Measurements from ENCODE around the gene GRID1.

GRID1 gene

GRCh38 chr10:86329896-86330680 lies 36.5 kb downstream of the GRID1 start:
- H3K79me2 ChIP-seq (ENCODE audit: control insufficient read depth, insufficient read depth, low read length), result no peaks in the 10 kb centered on the region
- no peak overlapping the region for H4K5ac ChIP-seq (ENCODE audit: low read length)
- no peak overlapping the region for H2BK120ac ChIP-seq (ENCODE audit: low read depth, low read length)
- no peaks in the 10 kb centered on the region for H3K36me3 ChIP-seq (ENCODE audit: control insufficient read depth, insufficient read depth, low read length)
- H3K4ac ChIP-seq (ENCODE audit: low read depth, low read length), result no peak overlapping the region
- no peak overlapping the region for H3K9ac ChIP-seq (ENCODE audit: low read length)
- no peak overlapping the region for H3K4me2 ChIP-seq (ENCODE audit: low read length)
- no peak overlapping the region for H3K4me3 ChIP-seq (ENCODE audit: low read length)
- no peak overlapping the region for H4K8ac ChIP-seq (ENCODE audit: low read depth, low read length)
- no peak overlapping the region for H3K27ac ChIP-seq (ENCODE audit: low read depth, low read length)
- H3K56ac ChIP-seq (ENCODE audit: low read length), result no peak overlapping the region
- no peak overlapping the region for H2BK15ac ChIP-seq (replicated peaks; ENCODE audit: low read depth)
- no peaks in the 10 kb centered on the region for H3K4me1 ChIP-seq (ENCODE audit: control insufficient read depth, low read depth, low read length)
- no peak overlapping the region for H3K23ac ChIP-seq (ENCODE audit: low read length)
- H3K18ac ChIP-seq (ENCODE audit: low read length), result no peak overlapping the region
- DNase-seq, result no peak
- no peaks in the 10 kb centered on the region for H3K27me3 ChIP-seq (ENCODE audit: insufficient read depth, low read length, poor library complexity)
- no peak overlapping the region for H2AK5ac ChIP-seq (ENCODE audit: low read length)
- H2BK5ac ChIP-seq (ENCODE audit: low read length), result no peak overlapping the region
- H3K79me1 ChIP-seq (ENCODE audit: low read length), result no peaks in the 10 kb centered on the region
- no CpG with 5 or more reads among the region's 16 CpGs for WGBS (ENCODE audit: extremely low coverage, insufficient coverage, low lambda C conversion rate)

GRCh38 chr10:86329093-86329710 lies 37.4 kb downstream of the GRID1 start:
- Histone ChIP-seq H3K56ac (ENCODE audit: low read length) (no peak overlapping the region), H3K9ac (ENCODE audit: low read length) (no peak overlapping the region), H2BK120ac (ENCODE audit: low read depth, low read length) (no peak overlapping the region), H2BK5ac (ENCODE audit: low read length) (no peak overlapping the region), H2BK15ac (replicated peaks; ENCODE audit: low read depth) (no peak overlapping the region), H3K27ac (ENCODE audit: low read depth, low read length) (no peak overlapping the region), H4K8ac (ENCODE audit: low read depth, low read length) (no peak overlapping the region), H3K27me3 (ENCODE audit: insufficient read depth, low read length, poor library complexity) (no peaks in the 10 kb centered on the region), H3K4me2 (ENCODE audit: low read length) (no peak overlapping the region), H4K5ac (ENCODE audit: low read length) (no peak overlapping the region), H3K36me3 (ENCODE audit: control insufficient read depth, insufficient read depth, low read length) (no peaks in the 10 kb centered on the region), H3K4ac (ENCODE audit: low read depth, low read length) (no peak overlapping the region), H3K18ac (ENCODE audit: low read length) (no peak overlapping the region), H3K79me2 (ENCODE audit: control insufficient read depth, insufficient read depth, low read length) (no peaks in the 10 kb centered on the region), H3K4me1 (ENCODE audit: control insufficient read depth, low read depth, low read length) (no peaks in the 10 kb centered on the region), H2AK5ac (ENCODE audit: low read length) (no peak overlapping the region), H3K23ac (ENCODE audit: low read length) (no peak overlapping the region), H3K4me3 (ENCODE audit: low read length) (no peak overlapping the region), H3K79me1 (ENCODE audit: low read length) (no peaks in the 10 kb centered on the region)
- no CpG with 5 or more reads among the region's 7 CpGs for WGBS (ENCODE audit: extremely low coverage, insufficient coverage, low lambda C conversion rate)
- no peak for DNase-seq

- no peak overlapping the region for H2BK15ac ChIP-seq (replicated peaks; ENCODE audit: low read depth)
- no peaks in the 10 kb centered on the region for H3K4me1 ChIP-seq (ENCODE audit: control insufficient read depth, low read depth, low read length)
- no peak overlapping the region for H4K5ac ChIP-seq (ENCODE audit: low read length)
- H3K27ac ChIP-seq (ENCODE audit: low read depth, low read length), result no peak overlapping the region
- no peaks in the 10 kb centered on the region for H3K79me2 ChIP-seq (ENCODE audit: control insufficient read depth, insufficient read depth, low read length)
- no peak overlapping the region for H3K56ac ChIP-seq (ENCODE audit: low read length)
- no peak for DNase-seq
- WGBS (ENCODE audit: extremely low coverage, insufficient coverage, low lambda C conversion rate), result no CpG with 5 or more reads among the region's 7 CpGs
- no peaks in the 10 kb centered on the region for H3K27me3 ChIP-seq (ENCODE audit: insufficient read depth, low read length, poor library complexity)
- no peaks in the 10 kb centered on the region for H3K36me3 ChIP-seq (ENCODE audit: control insufficient read depth, insufficient read depth, low read length)
- no peak overlapping the region for H3K4ac ChIP-seq (ENCODE audit: low read depth, low read length)
- no peak overlapping the region for H2AK5ac ChIP-seq (ENCODE audit: low read length)
- H2BK120ac ChIP-seq (ENCODE audit: low read depth, low read length), result no peak overlapping the region
- H2BK5ac ChIP-seq (ENCODE audit: low read length), result no peak overlapping the region
- no peak overlapping the region for H4K8ac ChIP-seq (ENCODE audit: low read depth, low read length)
- no peak overlapping the region for H3K18ac ChIP-seq (ENCODE audit: low read length)
- H3K23ac ChIP-seq (ENCODE audit: low read length), result no peak overlapping the region
- H3K79me1 ChIP-seq (ENCODE audit: low read length), result no peaks in the 10 kb centered on the region
- no peak overlapping the region for H3K4me2 ChIP-seq (ENCODE audit: low read length)
- H3K4me3 ChIP-seq (ENCODE audit: low read length), result no peak overlapping the region
- H3K9ac ChIP-seq (ENCODE audit: low read length), result no peak overlapping the region
These were observed 38.5 kb downstream of the GRID1 start for GRCh38 chr10:86327954-86328725.

GRCh38 chr10:86325158-86325557 lies 41.4 kb downstream of the GRID1 start:
- WGBS (ENCODE audit: extremely low coverage, insufficient coverage, low lambda C conversion rate), result no CpG with 5 or more reads among the region's 5 CpGs
- H3K4me2 ChIP-seq (ENCODE audit: low read length), result no peak overlapping the region
- DNase-seq, result no peak

GRCh38 chr10:86321568-86321967 lies 45.0 kb downstream of the GRID1 start:
- H2BK120ac ChIP-seq (ENCODE audit: low read depth, low read length), result no peak overlapping the region
- no peak overlapping the region for H3K23ac ChIP-seq (ENCODE audit: low read length)
- H3K27me3 ChIP-seq (ENCODE audit: insufficient read depth, low read length, poor library complexity), result no peaks in the 10 kb centered on the region
- no peak overlapping the region for H4K8ac ChIP-seq (ENCODE audit: low read depth, low read length)
- no peak overlapping the region for H3K56ac ChIP-seq (ENCODE audit: low read length)
- WGBS (ENCODE audit: extremely low coverage, insufficient coverage, low lambda C conversion rate), result no CpG with 5 or more reads among the region's 5 CpGs
- no peak overlapping the region for H2BK5ac ChIP-seq (ENCODE audit: low read length)
- no peak overlapping the region for H4K5ac ChIP-seq (ENCODE audit: low read length)
- H3K36me3 ChIP-seq (ENCODE audit: control insufficient read depth, insufficient read depth, low read length), result no peaks in the 10 kb centered on the region
- H3K18ac ChIP-seq (ENCODE audit: low read length), result no peak overlapping the region
- no peak overlapping the region for H3K4me2 ChIP-seq (ENCODE audit: low read length)
- no peak overlapping the region for H3K4me3 ChIP-seq (ENCODE audit: low read length)
- no peak overlapping the region for H3K4ac ChIP-seq (ENCODE audit: low read depth, low read length)
- no peak overlapping the region for H2BK15ac ChIP-seq (replicated peaks; ENCODE audit: low read depth)
- H3K79me2 ChIP-seq (ENCODE audit: control insufficient read depth, insufficient read depth, low read length), result no peaks in the 10 kb centered on the region
- DNase-seq, result no peak
- no peak overlapping the region for H2AK5ac ChIP-seq (ENCODE audit: low read length)
- H3K27ac ChIP-seq (ENCODE audit: low read depth, low read length), result no peak overlapping the region
- H3K9ac ChIP-seq (ENCODE audit: low read length), result no peak overlapping the region
- no peaks in the 10 kb centered on the region for H3K4me1 ChIP-seq (ENCODE audit: control insufficient read depth, low read depth, low read length)
- no peaks in the 10 kb centered on the region for H3K79me1 ChIP-seq (ENCODE audit: low read length)

More at GRCh38 chr10:86325158-86325557, 41.4 kb downstream of the GRID1 start:
- H3K27ac ChIP-seq (ENCODE audit: low read depth, low read length), result no peak overlapping the region
- no peaks in the 10 kb centered on the region for H3K36me3 ChIP-seq (ENCODE audit: control insufficient read depth, insufficient read depth, low read length)
- no peak overlapping the region for H3K56ac ChIP-seq (ENCODE audit: low read length)
- no peak overlapping the region for H2BK15ac ChIP-seq (replicated peaks; ENCODE audit: low read depth)
- no peaks in the 10 kb centered on the region for H3K4me1 ChIP-seq (ENCODE audit: control insufficient read depth, low read depth, low read length)
- H3K27me3 ChIP-seq (ENCODE audit: insufficient read depth, low read length, poor library complexity), result no peaks in the 10 kb centered on the region
- no peaks in the 10 kb centered on the region for H3K79me2 ChIP-seq (ENCODE audit: control insufficient read depth, insufficient read depth, low read length)
- no peak overlapping the region for H3K4ac ChIP-seq (ENCODE audit: low read depth, low read length)
- H4K5ac ChIP-seq (ENCODE audit: low read length), result no peak overlapping the region
- no peak overlapping the region for H2BK120ac ChIP-seq (ENCODE audit: low read depth, low read length)
- no peak overlapping the region for H3K4me3 ChIP-seq (ENCODE audit: low read length)
- H3K79me1 ChIP-seq (ENCODE audit: low read length), result no peaks in the 10 kb centered on the region
- no peak overlapping the region for H3K9ac ChIP-seq (ENCODE audit: low read length)
- H3K23ac ChIP-seq (ENCODE audit: low read length), result no peak overlapping the region
- no peak overlapping the region for H3K18ac ChIP-seq (ENCODE audit: low read length)
- H2BK5ac ChIP-seq (ENCODE audit: low read length), result no peak overlapping the region
- H4K8ac ChIP-seq (ENCODE audit: low read depth, low read length), result no peak overlapping the region
- H2AK5ac ChIP-seq (ENCODE audit: low read length), result no peak overlapping the region
